ENCODE measurements around the gene SHBG. TPM values are rescaled to one million over a fixed set of nuclear protein-coding genes. Genes with fewer than 3 reads are reported as not detected.
"Not testable (repeated sequence)": the region's sequence is repeated elsewhere in the genome, so short reads cannot be mapped to it uniquely, and the experiment has no call there.

SHBG gene
- total RNA-seq, 1 donor from 2014 or later, result 0.60 TPM

- no peaks in the 10 kb centered on the region for H3K9me3 Mint-ChIP-seq
- no peak overlapping the region for H3K4me3 Mint-ChIP-seq
- no peak overlapping the region for H3K27ac Mint-ChIP-seq
- peak in 1 of 2 experiments; percentile 77 for DNase-seq (ENCODE audit: low spot score in 2 of 2, unreplicated experiment in 2 of 2)
- H3K36me3 Mint-ChIP-seq, result no peaks in the 10 kb centered on the region
- TF ChIP-seq, protein P1, sequence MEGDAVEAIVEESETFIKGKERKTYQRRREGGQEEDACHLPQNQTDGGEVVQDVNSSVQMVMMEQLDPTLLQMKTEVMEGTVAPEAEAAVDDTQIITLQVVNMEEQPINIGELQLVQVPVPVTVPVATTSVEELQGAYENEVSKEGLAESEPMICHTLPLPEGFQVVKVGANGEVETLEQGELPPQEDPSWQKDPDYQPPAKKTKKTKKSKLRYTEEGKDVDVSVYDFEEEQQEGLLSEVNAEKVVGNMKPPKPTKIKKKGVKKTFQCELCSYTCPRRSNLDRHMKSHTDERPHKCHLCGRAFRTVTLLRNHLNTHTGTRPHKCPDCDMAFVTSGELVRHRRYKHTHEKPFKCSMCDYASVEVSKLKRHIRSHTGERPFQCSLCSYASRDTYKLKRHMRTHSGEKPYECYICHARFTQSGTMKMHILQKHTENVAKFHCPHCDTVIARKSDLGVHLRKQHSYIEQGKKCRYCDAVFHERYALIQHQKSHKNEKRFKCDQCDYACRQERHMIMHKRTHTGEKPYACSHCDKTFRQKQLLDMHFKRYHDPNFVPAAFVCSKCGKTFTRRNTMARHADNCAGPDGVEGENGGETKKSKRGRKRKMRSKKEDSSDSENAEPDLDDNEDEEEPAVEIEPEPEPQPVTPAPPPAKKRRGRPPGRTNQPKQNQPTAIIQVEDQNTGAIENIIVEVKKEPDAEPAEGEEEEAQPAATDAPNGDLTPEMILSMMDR (IDR thresholded peaks at IDR 0.05; ENCODE audit: unreplicated experiment), result no peak
- no peaks in the 10 kb centered on the region for H3K4me1 Mint-ChIP-seq
- H3K27me3 Mint-ChIP-seq (ENCODE audit: low read depth), result no peaks in the 10 kb centered on the region
Observed at GRCh38 chr17:7634384-7634783, 4.4 kb downstream of the SHBG start.

GRCh38 chr17:7636163-7636562 lies 6.2 kb downstream of the SHBG start:
- H3K4me3 Mint-ChIP-seq, result no peak overlapping the region
- no peak overlapping the region for H3K27ac Mint-ChIP-seq
- no peaks in the 10 kb centered on the region for H3K4me1 Mint-ChIP-seq
- TF ChIP-seq, protein P1 (IDR thresholded peaks at IDR 0.05; ENCODE audit: unreplicated experiment), result no peak
- H3K36me3 Mint-ChIP-seq, result no peaks in the 10 kb centered on the region
- peaks cover 3% of the 10 kb centered on the region for H3K27me3 Mint-ChIP-seq (ENCODE audit: low read depth)
- no peaks in the 10 kb centered on the region for H3K9me3 Mint-ChIP-seq
- no peak for DNase-seq (ENCODE audit: low spot score in 2 of 2, unreplicated experiment in 2 of 2)

- no peak overlapping the region for H3K27ac Mint-ChIP-seq
- TF ChIP-seq, protein P1 (IDR thresholded peaks at IDR 0.05; ENCODE audit: unreplicated experiment), result no peak
- no peaks in the 10 kb centered on the region for H3K36me3 Mint-ChIP-seq
- H3K4me1 Mint-ChIP-seq, result no peaks in the 10 kb centered on the region
- H3K4me3 Mint-ChIP-seq, result no peak overlapping the region
- no peak for DNase-seq (ENCODE audit: low spot score in 2 of 2, unreplicated experiment in 2 of 2)
- H3K27me3 Mint-ChIP-seq (ENCODE audit: low read depth), result peaks cover 10% of the 10 kb centered on the region
- H3K9me3 Mint-ChIP-seq, result no peaks in the 10 kb centered on the region
Observed at GRCh38 chr17:7640783-7641182, 10.8 kb downstream of the SHBG start.

DNA sequence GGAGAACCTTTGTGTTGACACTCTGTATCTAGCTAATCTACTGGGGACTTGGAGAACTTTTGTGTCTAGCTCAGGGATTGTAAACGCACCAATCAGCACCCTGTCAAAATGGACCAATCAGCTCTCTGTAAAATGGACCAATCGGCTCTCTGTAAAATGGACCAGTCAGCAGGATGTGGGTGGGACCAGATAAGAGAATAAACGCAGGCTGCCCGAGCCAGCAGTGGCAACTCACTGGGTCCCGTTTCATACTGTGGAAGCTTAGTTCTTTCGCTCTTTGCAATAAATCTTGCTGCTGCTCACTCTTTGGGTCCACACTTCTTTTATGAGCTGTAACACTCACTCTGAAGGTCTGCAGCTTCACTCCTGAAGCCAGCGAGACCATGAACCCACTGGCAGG lies 11.7 kb downstream of the SHBG start:
- H3K36me3 Mint-ChIP-seq; H3K27ac Mint-ChIP-seq; DNase-seq (ENCODE audit: low spot score in 2 of 2, unreplicated experiment in 2 of 2); H3K4me3 Mint-ChIP-seq; H3K4me1 Mint-ChIP-seq; H3K9me3 Mint-ChIP-seq; H3K27me3 Mint-ChIP-seq (ENCODE audit: low read depth): not testable (repeated sequence)

GRCh38 chr17:7644775-7645174 lies 14.8 kb downstream of the SHBG start:
- Mint-ChIP-seq H3K9me3 (no peaks in the 10 kb centered on the region), H3K36me3 (no peaks in the 10 kb centered on the region), H3K4me1 (peaks cover 2% of the 10 kb centered on the region), H3K27ac (no peak overlapping the region), H3K4me3 (no peak overlapping the region), H3K27me3 (ENCODE audit: low read depth) (peaks cover 23% of the 10 kb centered on the region)
- no peak for DNase-seq (ENCODE audit: low spot score in 2 of 2, unreplicated experiment in 2 of 2)
- TF ChIP-seq, protein P1 (IDR thresholded peaks at IDR 0.05; ENCODE audit: unreplicated experiment), result no peak

GRCh38 chr17:7646457-7646856 lies 16.5 kb downstream of the SHBG start:
- Mint-ChIP-seq H3K27ac (no peak overlapping the region), H3K4me1 (peaks cover 15% of the 10 kb centered on the region), H3K27me3 (ENCODE audit: low read depth) (peaks cover 33% of the 10 kb centered on the region), H3K4me3 (no peak overlapping the region), H3K36me3 (no peaks in the 10 kb centered on the region), H3K9me3 (no peaks in the 10 kb centered on the region)
- DNase-seq (ENCODE audit: low spot score in 2 of 2, unreplicated experiment in 2 of 2), result no peak
- TF ChIP-seq, protein P1 (IDR thresholded peaks at IDR 0.05; ENCODE audit: unreplicated experiment), result no peak

Data from mesothelial cell of epicardium (in vitro differentiated cells).